PC-3 (cell line): ENCODE measurements around the gene SLC9B1.

Experiments
- CTCF ChIP-seq: fragments of 300-600 bp; sonication (generic); conservative IDR thresholded peaks from 2 replicates; pipeline ENCODE4 v1.5.1; 2017; ENCODE audit warnings: antibody characterized with exemption, low read depth, mild to moderate bottlenecking, low read length
- EZH2 ChIP-seq: fragments of 300-600 bp; sonication (generic); IDR thresholded peaks from one replicate; pipeline ENCODE4 v1.6.1; 2017; ENCODE audit warnings: antibody characterized with exemption, mild to moderate bottlenecking, low read length; ENCODE audit not compliant: unreplicated experiment
- EZH2phosphoT487 ChIP-seq: fragments of 300-600 bp; sonication (generic); IDR thresholded peaks from 2 replicates; pipeline ENCODE4 v1.6.1; 2018; ENCODE audit warnings: mild to moderate bottlenecking, antibody characterized with exemption, low read length, borderline replicate concordance

GRCh38 chr4:103021120-103021519 lies 1.6 kb upstream of the SLC9B1 start:
- TF ChIP-seq CTCF (no peak), EZH2 (no peak), EZH2phosphoT487 (no peak)
